GM18520 (cell line): ENCODE data around the gene LTB.
"Not testable (repeated sequence)": the region's sequence is repeated elsewhere in the genome, so short reads cannot be mapped to it uniquely, and the experiment has no call there.

Source experiments
- ATAC-seq: cut with Tn5 transposase; IDR thresholded peaks from one replicate; pipeline ENCODE4 v1.9.1; 2021; ENCODE audit not compliant: unreplicated experiment

Gene LTB

DNA sequence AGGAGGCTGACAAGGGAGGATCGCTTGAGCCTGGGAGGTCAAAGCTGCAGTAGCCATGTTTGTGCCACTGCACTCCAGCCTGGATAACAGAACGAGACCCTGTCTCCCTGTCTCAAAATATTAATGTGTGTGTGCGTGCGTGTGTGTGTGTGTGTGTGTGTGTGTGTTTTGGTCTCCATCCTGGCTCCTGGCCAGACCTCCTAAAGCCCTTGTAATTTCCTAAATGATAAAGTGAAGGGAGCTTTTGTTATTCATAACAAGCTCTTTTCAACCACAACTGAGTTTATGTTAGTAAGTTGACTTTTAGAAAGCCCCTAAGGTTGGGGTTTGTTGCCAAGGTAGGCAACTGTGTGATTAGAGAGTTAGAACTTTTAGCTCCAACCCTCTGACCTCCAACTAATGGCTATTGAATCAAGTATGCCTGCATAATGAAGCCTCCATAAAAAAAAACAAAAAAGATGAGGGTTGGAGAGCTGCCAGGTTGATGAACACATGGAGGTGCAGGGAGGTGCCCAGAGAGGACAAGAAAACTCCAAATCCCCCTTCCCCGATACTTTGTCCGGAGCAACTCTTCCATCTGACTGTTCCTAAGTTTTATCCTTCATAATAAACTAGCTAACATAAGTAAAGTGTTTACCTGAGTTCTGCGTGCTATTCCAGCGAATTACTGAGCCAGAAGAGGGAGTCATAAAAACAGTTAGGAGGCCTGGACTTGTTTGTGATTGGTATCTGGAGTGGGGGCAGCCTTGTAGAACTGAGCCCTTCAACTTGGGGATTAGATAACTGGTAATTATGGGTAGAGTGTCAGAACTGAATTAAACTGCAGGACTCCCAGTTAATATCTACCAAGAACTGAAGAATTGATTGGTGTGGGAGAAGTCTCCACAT, 27.5 kb upstream of the LTB start:
- ATAC-seq = no peak

DNA sequence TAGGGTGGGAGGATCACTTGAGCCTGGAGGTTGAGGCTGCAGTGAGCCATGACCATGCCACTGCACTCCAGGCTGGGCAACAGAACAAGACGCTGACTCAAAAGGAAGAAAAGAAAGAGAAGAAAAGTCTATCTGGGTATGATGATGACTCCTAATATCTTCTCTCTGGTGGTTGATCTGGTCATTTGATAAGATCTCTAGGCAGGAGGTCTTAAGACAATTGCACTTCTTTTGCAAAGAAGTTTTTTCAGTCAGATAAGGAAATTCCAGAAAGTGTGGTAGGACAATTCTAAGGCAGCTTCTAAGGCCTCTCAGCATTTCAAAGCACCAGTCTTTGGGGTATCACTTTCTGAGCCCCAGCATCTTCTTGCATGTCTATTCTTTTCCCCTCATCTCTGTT, 25.1 kb upstream of the LTB start:
- no peak for ATAC-seq

DNA sequence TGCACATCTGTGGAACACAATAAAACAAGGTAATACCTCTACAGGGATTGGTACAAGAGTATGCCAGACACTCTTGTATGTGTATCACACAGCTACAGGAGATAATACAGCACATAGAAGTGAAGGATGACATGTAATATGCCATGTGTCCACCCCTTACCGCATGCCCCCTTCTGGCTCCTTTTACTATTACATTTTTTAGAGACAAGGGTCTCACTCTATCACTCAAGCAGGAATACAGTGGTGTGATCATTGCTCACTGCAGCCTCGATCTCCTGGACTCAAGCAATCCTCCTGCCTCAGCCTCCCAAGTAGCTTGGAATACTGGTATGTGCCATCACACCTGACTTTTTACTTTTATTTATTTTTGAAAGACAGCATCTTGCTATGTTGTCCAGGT, 14.8 kb upstream of the LTB start:
- no peak for ATAC-seq

DNA sequence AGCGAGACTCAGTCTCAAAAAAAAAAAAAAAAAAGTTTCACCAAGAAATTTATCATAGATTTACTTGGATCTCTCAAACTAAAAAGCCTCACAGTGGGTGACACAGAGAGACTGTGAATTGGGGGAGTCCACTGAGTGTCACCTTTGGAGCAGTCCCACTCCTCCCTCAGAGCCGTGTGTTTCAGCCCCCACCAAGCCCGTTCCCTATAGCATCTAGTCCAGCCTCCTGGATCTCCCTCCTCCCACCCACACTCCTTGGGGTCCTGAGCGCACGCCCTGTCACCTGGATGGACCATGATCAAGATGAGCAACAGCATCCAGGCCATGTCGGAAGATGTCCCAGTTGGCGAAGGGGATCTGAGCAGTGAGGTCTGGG, 10.2 kb upstream of the LTB start:
- ATAC-seq = no peak

DNA sequence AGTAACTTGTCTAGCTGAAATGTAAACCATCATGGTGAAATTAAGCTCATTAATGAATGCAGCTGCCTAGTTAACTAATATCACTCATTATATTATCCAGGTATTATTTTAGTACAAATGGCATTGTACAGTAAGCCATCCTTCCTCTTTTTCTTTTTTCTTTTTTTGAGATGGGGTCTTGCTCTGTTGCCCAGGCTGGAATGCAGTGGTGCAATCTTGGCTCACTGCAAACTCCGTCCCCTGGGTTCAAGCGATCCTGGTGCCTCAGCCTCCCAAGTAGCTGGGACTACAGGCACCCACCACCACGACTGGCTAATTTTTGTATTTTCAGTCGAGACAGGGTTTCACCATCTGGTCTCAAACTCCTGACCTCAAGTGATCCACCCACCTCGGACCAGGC, 8.5 kb upstream of the LTB start:
- not testable (repeated sequence) for ATAC-seq

DNA sequence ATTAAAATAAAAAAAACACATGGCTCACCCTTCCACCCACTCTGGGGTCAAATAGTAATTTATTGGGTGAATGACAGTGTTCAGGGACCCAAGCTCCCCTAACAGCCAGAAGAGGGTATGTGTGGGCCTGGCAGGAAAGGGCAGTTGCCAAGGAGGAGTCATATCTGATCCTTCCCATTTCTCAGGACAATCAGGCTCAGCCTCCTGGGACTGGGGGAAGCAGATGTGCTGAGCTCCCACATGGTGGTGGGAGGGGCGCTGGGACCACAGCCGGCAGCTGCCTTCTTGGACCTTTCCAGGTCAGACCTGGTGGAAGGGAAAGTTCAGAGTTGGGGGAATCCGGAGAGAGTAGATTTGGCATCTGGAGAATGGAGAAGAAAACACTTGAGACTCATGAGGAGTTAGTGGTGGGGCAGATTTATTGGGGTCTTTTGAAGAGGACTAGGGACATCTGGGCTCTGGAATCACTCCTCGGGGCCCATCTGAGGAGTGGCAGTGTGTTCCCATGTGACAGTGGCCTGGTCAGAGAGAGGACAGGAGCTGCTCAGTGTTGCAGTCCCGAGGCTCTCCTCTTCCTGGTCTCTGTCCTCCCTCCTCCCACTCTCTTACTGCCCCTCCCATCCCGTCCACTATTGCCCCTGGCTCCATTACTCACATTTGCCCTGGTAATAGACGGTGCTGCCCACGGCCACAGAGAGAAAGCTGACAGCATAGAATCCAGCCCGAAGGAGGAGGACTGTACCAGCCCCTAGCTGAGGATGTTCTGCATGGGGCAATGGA, 6.8 kb upstream of the LTB start:
- no peak for ATAC-seq

DNA sequence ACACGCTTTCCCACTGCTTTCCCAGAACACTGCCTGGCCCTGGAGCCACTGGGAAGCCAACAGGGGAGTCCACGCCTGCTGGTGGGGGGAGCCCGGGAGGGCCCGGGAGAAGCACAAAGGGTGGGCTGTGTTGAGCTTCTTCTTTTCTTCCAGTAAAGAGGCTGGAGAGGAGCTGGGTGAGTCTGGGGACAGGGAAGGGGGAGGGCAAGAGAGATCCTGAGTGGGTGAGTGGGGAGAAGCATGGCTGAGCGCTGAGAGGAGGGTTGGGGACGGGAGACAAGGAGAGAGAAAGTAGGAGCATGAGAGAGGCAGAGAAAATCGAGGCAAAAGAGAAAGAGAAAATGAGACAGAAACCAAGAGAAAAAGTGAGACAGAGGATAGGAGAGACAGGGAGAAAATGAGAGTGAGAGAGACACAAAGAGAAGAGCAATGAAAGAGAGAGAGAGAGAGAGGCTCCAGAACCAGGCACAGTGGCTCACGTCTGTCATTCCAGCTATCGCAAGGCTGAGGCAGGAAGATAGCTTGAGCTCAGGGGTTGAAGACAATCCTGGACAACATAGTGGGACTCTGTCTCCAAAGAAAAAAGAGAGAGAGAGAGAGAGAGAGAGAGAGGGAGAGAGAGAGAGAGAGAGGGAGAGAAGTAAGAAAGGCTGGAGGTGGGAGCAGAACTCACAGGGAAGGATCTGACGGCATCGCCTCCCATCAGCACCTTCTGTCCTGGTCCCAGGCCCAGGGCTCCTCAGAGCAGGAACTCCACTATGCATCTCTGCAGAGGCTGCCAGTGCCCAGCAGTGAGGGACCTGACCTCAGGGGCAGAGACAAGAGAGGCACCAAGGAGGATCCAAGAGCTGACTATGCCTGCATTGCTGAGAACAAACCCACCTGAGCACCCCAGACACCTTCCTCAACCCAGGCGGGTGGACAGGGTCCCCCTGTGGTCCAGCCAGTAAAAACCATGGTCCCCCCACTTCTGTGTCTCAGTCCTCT, 5.9 kb upstream of the LTB start:
- no peak for ATAC-seq

DNA sequence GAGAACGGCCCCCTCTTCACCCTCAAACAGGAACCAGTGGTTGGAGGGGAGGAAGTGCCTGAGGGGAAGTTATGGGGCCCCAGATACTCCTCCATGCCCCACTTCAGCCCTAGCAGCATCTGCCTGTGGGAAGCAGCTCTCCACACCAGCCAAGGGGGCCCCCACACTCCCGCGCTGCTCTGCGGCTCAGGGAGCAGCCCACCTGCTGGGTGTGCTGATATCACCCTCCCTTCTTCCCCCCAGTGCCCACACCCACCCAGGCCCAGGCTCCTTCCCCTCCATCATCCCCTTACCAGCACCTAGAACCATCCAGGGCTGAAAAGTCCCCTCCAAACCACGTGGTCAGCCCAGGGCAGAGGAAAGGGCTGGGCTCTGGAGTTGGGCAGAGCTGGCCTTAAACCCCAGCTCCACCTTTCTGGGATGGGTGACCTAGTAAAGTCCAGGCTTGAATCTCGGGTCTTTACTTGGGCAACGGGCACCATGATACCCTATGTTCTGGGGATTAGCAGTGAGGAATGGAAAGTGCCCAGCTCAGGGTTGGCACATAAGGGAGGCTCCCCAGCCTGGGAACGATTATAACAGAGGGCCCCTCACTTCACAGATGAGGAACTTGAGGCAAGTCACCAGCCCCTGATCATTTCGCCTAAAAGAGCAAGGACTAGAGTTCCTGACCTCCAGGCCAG, 4.5 kb upstream of the LTB start:
- ATAC-seq = no peak

DNA sequence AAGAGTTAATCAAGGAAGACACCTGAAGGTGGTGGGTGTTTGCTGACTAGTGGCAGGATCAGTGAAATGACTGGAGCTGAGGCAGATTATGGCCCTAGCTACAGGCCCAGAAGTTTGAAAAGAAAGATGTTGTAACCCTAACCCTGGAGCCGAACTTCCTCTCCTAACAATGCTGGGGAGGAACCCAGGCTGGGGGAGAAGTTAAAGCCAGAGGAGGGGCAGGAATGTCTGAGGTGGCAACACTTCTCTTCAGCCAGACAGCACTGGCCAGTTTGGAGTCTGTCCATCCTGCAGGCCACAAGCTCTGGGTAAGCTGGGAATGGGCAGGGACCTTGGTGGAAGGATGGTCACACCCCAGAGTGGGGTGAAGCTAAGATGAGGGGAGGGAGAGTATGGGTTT, 3.8 kb upstream of the LTB start, which contains the start of gene LST1:
Gene LST1 (plus strand): TSS at position 270 of the 400 bp plus-strand sequence. CDS start 1,023 bp downstream, outside the sequence.
- ATAC-seq = no peak

DNA sequence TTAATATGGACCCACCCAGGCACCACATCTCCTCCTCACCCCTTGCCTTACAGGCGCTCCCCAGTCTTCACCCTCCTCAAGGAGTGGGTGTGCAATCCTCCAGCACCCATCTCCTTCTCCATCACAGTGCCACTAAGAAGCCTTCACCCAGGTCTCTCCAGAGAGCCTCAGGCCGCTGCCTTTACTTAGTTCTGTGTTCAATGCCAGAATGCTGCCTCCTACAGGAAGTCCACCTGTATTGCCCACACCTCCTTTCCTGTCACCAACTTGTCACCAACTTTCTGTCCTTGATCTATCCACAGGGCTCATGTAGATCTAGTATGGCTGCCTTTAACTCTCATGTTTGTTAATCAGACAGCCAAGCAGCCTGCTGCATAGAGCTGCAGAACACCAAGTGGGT, 3.3 kb upstream of the LTB start:
- no peak for ATAC-seq

DNA sequence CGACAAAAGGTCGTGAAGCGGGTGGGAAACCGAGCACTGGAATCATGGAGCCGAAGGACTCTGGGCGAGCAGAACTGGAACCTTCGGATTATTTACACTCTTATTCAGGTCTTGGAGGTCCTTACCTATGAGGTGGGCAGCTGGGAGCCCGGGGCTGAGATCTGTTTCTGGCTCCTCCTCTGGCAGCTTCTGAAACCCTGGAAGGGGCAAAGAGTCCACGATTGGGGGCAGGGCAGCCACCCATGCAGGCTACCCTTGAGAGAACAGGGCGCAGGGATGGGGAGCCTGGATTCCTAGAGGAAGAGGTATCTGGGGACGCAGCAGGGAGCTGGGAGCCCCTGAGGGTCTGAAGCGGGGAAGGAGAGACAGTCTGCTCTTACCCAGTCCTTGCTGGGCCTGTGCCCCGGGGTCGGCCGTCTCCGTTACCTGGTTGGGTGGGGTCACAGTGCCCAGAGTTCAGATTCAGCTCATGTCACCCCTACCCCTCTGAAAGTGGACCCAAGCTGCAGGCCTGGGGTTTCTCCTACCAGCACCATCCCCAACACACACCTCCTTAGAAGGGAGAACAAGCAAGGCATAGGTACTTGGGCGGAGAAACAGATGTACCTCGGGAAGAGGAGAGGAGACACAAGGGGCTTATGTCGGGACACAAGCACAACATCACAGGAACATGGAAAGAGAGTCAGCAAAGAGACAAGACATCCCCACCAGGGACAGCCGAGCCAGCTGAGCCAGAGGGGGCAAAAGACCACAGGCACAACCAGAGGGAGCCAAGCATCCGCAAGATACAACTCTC, 592 bp downstream of the LTB start:
- ATAC-seq = no peak

DNA sequence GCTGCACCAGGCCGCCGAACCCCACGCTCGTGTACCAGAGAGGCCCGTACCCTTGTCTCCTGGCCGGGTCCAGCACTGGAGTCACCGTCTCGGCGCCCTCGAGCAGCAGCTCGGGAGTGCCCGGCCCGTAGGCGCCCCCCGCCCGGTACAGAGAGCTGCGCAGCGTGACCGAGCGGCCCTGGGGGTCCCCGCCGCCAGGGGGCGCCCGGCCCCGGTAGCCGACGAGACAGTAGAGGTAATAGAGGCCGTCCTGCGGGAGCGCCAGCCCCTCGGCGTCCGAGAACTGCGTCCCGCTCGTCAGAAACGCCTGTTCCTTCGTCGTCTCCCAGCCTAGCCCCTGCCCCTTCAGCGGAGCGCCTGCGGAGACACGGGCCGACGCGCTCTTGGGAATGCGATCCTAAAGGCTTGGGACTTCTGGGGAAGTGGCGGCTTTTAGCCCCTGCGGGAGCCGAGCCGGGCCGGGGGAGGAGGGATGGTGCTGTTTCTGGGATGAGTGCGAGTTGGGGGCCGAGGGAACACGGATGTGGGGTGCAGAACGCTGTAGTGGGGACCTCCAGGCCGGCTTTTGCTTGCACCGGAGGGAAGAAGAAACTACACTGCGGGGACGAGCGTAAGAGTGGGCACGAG, 1.3 kb downstream of the LTB start:
- peak; percentile 44 for ATAC-seq

DNA sequence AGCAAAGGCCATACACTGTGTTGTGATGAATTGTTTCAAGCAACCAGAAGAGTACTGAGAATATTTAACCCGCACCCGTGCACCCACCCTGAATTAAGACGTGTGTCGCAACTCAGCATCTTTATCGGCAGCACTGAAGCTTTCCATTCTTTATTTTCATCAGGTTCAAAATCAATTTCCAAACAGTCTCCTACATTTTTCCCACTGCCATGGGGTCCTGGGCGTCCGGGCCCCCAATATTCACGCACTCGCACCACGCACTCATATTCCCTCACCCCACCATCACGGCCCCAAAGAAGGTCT, 1.8 kb downstream of the LTB start:
- ATAC-seq = no peak

DNA sequence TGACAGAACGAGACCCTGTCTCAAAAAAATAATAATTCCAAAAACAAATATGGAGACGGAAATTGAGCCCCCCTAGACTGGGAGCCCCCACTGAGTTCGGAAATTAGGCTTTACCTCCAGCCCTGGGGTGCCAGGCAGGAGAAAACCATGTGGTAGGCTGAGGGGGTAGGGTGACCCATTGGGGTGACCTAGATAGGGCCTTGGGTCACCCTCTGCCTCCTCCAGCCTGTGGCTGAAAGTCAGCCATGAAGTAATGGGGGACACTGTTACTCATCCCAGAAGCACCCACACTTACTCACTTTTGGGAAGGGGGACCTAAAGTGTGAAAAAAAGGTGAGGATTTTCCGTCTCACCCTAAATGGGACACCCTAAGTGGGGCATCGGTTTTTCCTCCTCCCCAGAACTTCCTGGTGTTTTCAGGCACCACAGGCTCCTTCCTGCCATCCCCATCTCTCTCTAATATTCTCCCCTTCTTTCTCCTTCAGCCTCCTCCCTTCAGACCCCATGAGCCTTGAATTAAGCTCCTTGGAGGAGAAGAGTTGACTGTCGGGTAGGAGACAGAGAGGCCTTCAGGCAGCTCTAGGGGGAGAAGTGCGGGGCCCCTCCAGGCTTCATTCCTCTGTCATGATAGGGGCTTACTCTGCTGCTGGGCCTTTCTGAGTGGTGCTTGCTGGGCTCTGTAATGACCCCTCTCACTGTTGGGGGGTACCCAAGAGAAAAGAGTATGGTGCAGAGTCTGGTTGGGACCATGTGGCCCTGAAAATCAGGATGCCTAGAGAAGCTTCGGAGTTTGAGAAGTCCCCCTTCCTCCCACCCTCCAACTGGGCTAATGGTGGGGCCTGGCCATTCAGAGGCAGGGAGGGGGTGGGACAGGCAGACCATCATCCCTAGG, 2.4 kb downstream of the LTB start:
- ATAC-seq = no peak

DNA sequence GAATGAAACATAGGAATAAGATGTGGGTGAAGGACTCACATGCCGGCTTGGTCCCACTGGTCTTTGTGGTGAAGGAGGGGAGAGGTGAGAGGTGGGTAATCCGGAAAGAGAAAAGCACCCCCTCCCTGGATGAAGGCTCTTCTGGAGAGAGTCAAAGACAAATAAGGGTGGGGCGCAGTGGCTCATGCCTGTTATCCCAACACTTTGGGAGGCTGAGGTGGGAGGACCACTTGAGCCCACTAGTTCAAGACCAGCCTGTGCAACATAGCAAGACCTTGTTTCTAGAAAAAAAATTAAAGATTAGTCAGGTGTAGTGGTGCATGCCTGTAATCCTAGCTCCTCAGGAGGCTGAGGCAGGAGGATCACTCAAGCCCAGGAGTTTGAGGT, 3.1 kb downstream of the LTB start:
- no peak for ATAC-seq

DNA sequence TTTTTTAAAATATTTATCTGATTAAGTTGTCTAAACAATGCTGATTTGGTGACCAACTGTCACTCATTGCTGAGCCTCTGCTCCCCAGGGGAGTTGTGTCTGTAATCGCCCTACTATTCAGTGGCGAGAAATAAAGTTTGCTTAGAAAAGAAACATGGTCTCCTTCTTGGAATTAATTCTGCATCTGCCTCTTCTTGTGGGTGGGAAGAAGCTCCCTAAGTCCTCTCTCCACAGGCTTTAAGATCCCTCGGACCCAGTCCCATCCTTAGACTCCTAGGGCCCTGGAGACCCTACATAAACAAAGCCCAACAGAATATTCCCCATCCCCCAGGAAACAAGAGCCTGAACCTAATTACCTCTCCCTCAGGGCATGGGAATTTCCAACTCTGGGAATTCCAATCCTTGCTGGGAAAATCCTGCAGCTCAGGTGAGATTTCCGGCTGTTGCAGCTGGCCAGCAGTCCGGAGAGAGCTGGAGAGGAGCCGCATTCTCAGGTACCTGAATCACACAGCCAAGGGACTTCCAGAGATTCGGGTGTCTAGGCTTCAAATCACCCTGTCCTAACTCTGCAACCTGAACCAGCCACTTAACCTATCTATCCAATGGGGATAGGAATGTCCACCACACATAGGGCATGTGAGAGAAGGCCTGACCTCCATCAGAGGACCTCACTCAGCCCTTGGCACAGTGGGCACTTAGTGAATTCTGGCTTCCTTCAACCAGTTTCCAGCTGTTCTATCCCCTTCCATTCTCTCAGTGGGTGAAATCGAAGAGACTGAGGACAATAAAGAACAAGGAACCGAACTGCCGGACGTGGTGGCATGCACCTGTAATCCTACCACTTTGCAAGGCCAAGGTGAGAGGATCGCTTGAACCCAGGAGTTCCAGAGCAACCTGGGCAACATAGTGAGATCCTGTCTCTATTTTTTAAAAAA, 3.8 kb downstream of the LTB start:
- no peak for ATAC-seq

DNA sequence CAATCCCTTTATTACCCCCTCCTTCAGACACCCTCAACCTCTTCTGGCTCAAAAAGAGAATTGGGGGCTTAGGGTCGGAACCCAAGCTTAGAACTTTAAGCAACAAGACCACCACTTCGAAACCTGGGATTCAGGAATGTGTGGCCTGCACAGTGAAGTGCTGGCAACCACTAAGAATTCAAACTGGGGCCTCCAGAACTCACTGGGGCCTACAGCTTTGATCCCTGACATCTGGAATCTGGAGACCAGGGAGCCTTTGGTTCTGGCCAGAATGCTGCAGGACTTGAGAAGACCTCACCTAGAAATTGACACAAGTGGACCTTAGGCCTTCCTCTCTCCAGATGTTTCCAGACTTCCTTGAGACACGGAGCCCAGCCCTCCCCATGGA, 4.7 kb downstream of the LTB start:
- no peak for ATAC-seq
